ENCODE measurements around the gene GNPAT. TPM values are rescaled to one million over a fixed set of nuclear protein-coding genes. Genes with fewer than 3 reads are reported as not detected.

The GNPAT gene
- total and polyA plus RNA-seq, 2 of the 8 experiments (the other 6 are each of a cell fraction or from before 2014, with no cell fraction given) = 22.9 to 47.4 TPM

- no peaks in the 10 kb centered on the region for H3K79me1 ChIP-seq (ENCODE audit: low read depth, low read length)
- H3K23ac ChIP-seq (ENCODE audit: insufficient read length) = no peak overlapping the region
- H3K79me2 ChIP-seq (ENCODE audit: control insufficient read depth in 1 of 2, insufficient read depth in 2 of 2, low read length in 2 of 2) = no peaks in the 10 kb centered on the region
- no peaks in the 10 kb centered on the region for H3K23me2 ChIP-seq (ENCODE audit: low read depth, low read length)
- DNase-seq (ENCODE audit: low read depth in 1 of 2, low spot score in 2 of 2) (no peak), FAIRE-seq (no peak)
- H3K18ac ChIP-seq (ENCODE audit: extremely low read depth, low read length) = no peak overlapping the region
- H2BK15ac ChIP-seq (ENCODE audit: low read length) = no peak overlapping the region
- WGBS, 2 experiments (ENCODE audit: extremely low coverage in 1 of 2, insufficient coverage in 1 of 2, insufficient read length in 1 of 2, insufficient replicate concordance in 2 of 2, low coverage in 1 of 2, low lambda C conversion rate in 2 of 2, missing lambda C conversion rate in 1 of 2) = 89% methylated on average over 1 of the region's 1 CpG; no CpG with 5 or more reads in 1 of the 2 experiments
- H3K27me3 ChIP-seq (replicated peaks in 1 of 4; ENCODE audit: control insufficient read depth in 3 of 4, extremely low read depth in 1 of 4, insufficient read depth in 3 of 4, low read length in 3 of 4) = no peaks in the 10 kb centered on the region
- no peak overlapping the region for H2AK5ac ChIP-seq (ENCODE audit: low read depth, low read length)
- no peak overlapping the region for H2BK5ac ChIP-seq (ENCODE audit: low read depth, low read length)
- H2BK120ac ChIP-seq (replicated peaks; ENCODE audit: low read depth, low read length) = no peak overlapping the region
- peaks cover 2 to 26% (median 12%) of the 10 kb centered on the region in 4 experiments; a peak in 7 of 8 replicates for H3K36me3 ChIP-seq (ENCODE audit: control insufficient read depth in 2 of 4, insufficient read depth in 4 of 4, low read length in 3 of 4)
- no peak overlapping the region for H2AFZ ChIP-seq (ENCODE audit: low read length)
- no peaks in the 10 kb centered on the region for H4K20me1 ChIP-seq (replicated peaks in 1 of 2; ENCODE audit: control insufficient read depth in 1 of 2, insufficient read depth in 2 of 2, low read length in 2 of 2)
- H3K27ac ChIP-seq (ENCODE audit: low read depth, low read length) = no peak overlapping the region
- H4K8ac ChIP-seq (ENCODE audit: extremely low read depth, insufficient read depth, low read length) = no peak overlapping the region
- H3K9me3 ChIP-seq (ENCODE audit: insufficient read depth in 2 of 2, low read depth in 1 of 2, low read length in 1 of 2) = no peaks in the 10 kb centered on the region
- H2BK12ac ChIP-seq (ENCODE audit: low read depth, low read length) = no peak overlapping the region
- no peak overlapping the region for H3K4ac ChIP-seq (replicated peaks; ENCODE audit: insufficient read length, low read depth, low read length)
- ChIA-PET CTCF (ENCODE audit: partially characterized antibody) (interaction anchor here (2.0 kb wide), 1 partner anchor 10 kb away, joined by 7 read pairs; no protein-coding TSS in a partner anchor), POLR2A (ENCODE audit: partially characterized antibody) (no interaction called here)
- no peak overlapping the region for H3K4me2 ChIP-seq (ENCODE audit: insufficient read depth in 1 of 2, low read depth in 2 of 2, low read length in 2 of 2)
- no peak overlapping the region for H2BK20ac ChIP-seq (ENCODE audit: low read length)
- H3K14ac ChIP-seq (ENCODE audit: insufficient read length) = no peak overlapping the region
- no peak overlapping the region for H3K56ac ChIP-seq (replicated peaks; ENCODE audit: insufficient read length, low read depth, low read length)
- TF ChIP-seq CTBP2 (IDR thresholded peaks at IDR 0.05; ENCODE audit: borderline replicate concordance, insufficient read depth, insufficient read length, low read length) = no peak
- no peak for TF ChIP-seq FOSL1 (IDR thresholded peaks at IDR 0.05; ENCODE audit: insufficient read depth, low read depth, low read length)
- no peak for TF ChIP-seq SIRT6 (IDR thresholded peaks at IDR 0.05; ENCODE audit: low read length)
- TF ChIP-seq, protein P1, sequence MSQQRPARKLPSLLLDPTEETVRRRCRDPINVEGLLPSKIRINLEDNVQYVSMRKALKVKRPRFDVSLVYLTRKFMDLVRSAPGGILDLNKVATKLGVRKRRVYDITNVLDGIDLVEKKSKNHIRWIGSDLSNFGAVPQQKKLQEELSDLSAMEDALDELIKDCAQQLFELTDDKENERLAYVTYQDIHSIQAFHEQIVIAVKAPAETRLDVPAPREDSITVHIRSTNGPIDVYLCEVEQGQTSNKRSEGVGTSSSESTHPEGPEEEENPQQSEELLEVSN (IDR thresholded peaks at IDR 0.05) = no peak
- TF ChIP-seq RBBP5 (IDR thresholded peaks at IDR 0.05; ENCODE audit: borderline replicate concordance, low read depth, low read length) = no peak
- no peak for TF ChIP-seq MAX (IDR thresholded peaks at IDR 0.05)
- TF ChIP-seq CBX5 (IDR thresholded peaks at IDR 0.05; ENCODE audit: low read depth, low read length) = no peak
- TF ChIP-seq, protein P2, sequence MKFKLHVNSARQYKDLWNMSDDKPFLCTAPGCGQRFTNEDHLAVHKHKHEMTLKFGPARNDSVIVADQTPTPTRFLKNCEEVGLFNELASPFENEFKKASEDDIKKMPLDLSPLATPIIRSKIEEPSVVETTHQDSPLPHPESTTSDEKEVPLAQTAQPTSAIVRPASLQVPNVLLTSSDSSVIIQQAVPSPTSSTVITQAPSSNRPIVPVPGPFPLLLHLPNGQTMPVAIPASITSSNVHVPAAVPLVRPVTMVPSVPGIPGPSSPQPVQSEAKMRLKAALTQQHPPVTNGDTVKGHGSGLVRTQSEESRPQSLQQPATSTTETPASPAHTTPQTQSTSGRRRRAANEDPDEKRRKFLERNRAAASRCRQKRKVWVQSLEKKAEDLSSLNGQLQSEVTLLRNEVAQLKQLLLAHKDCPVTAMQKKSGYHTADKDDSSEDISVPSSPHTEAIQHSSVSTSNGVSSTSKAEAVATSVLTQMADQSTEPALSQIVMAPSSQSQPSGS (IDR thresholded peaks at IDR 0.05; ENCODE audit: low read length) = no peak
- TF ChIP-seq TCF12 (IDR thresholded peaks at IDR 0.05; ENCODE audit: low read depth, low read length) = no peak
- TF ChIP-seq ATF3 (IDR thresholded peaks at IDR 0.05; ENCODE audit: insufficient read depth, low read depth, low read length) = no peak
- no peak overlapping the region for H3K4me3 ChIP-seq (ENCODE audit: extremely low read depth in 1 of 4, insufficient read depth in 2 of 4, low read depth in 3 of 4, low read length in 4 of 4)
- no peak overlapping the region for H4K5ac ChIP-seq (ENCODE audit: insufficient read length, low read depth, low read length)
- no peak overlapping the region for H3K9ac ChIP-seq (replicated peaks in 1 of 4; ENCODE audit: extremely low read depth in 1 of 4, low read depth in 3 of 4, low read length in 3 of 4)
- no peak overlapping the region for H4K91ac ChIP-seq (replicated peaks; ENCODE audit: insufficient read length, low read length)
- peaks cover 0 to 2% (median 0%) of the 10 kb centered on the region in 4 experiments; a peak in 1 of 7 replicates for H3K4me1 ChIP-seq (replicated peaks in 1 of 4; ENCODE audit: control insufficient read depth in 3 of 4, insufficient read depth in 4 of 4, low read length in 3 of 4)
These were observed 38.1 kb downstream of the GNPAT start for GRCh38 chr1:231279081-231279480.
